HG02798 (cell line): ENCODE results near the gene MMP15.
"Not testable (repeated sequence)": the region's sequence is repeated elsewhere in the genome, so short reads cannot be mapped to it uniquely, and the experiment has no call there.

Source experiments
- ATAC-seq: cut with Tn5 transposase; IDR thresholded peaks from one replicate; pipeline ENCODE4 v1.9.1; 2021; ENCODE audit warnings: mild to moderate bottlenecking; ENCODE audit not compliant: unreplicated experiment, poor library complexity

Gene MMP15

GRCh38 chr16:58025351-58026138 is at the start of gene MMP15:
Gene MMP15, plus strand, starts transcription at chr16:58025754. Its CDS starts 597 bp downstream, at chr16:58026351.
- peak; percentile 64 for ATAC-seq

- no peak for ATAC-seq
These were observed 49.2 kb upstream of the MMP15 start for GRCh38 chr16:57976331-57976796.

- ATAC-seq = no peak
These were observed 48.0 kb upstream of the MMP15 start for GRCh38 chr16:57977418-57978069.

GRCh38 chr16:57978070-57978465 is 47.5 kb upstream of the MMP15 start:
- ATAC-seq = not testable (repeated sequence)

GRCh38 chr16:57979006-57979585 is 46.5 kb upstream of the MMP15 start:
- no peak for ATAC-seq

- no peak for ATAC-seq
These were observed 43.9 kb upstream of the MMP15 start for GRCh38 chr16:57981636-57982035.

- no peak for ATAC-seq
These were observed 43.2 kb upstream of the MMP15 start for GRCh38 chr16:57982385-57982784.

- peak; percentile 77 for ATAC-seq
These were observed 40.9 kb upstream of the MMP15 start for GRCh38 chr16:57984443-57985203.

- ATAC-seq = peak; percentile 12
These were observed 40.1 kb upstream of the MMP15 start for GRCh38 chr16:57985204-57986181.

- no peak for ATAC-seq
These were observed 39.4 kb upstream of the MMP15 start for GRCh38 chr16:57986196-57986595.

- no peak for ATAC-seq
These were observed 37.9 kb upstream of the MMP15 start for GRCh38 chr16:57987441-57988177.

- no peak for ATAC-seq
These were observed 36.6 kb upstream of the MMP15 start for GRCh38 chr16:57988929-57989328.

GRCh38 chr16:57991551-57992059 is 33.9 kb upstream of the MMP15 start:
- ATAC-seq = no peak

GRCh38 chr16:57992084-57992483 is 33.5 kb upstream of the MMP15 start:
- no peak for ATAC-seq

- ATAC-seq = no peak
These were observed 32.1 kb upstream of the MMP15 start for GRCh38 chr16:57993438-57993837.

- ATAC-seq = no peak
These were observed 31.7 kb upstream of the MMP15 start for GRCh38 chr16:57993897-57994296.

GRCh38 chr16:57994361-57994760 is 31.2 kb upstream of the MMP15 start:
- no peak for ATAC-seq

- peak; percentile 44 for ATAC-seq
These were observed 30.8 kb upstream of the MMP15 start for GRCh38 chr16:57994778-57995177.
